GM21515 (cell line): Measurements from ENCODE around the gene PARP3.

Experiments used
- ATAC-seq: cut with Tn5 transposase; IDR thresholded peaks from one replicate; pipeline ENCODE4 v1.9.1; 2021; ENCODE audit not compliant: unreplicated experiment

The PARP3 gene

GRCh38 chr3:51933471-51934138, 8.6 kb upstream of the PARP3 start:
- no peak for ATAC-seq

- ATAC-seq, result no peak
These were observed 7.9 kb upstream of the PARP3 start for GRCh38 chr3:51934139-51934850.

GRCh38 chr3:51934991-51935885, 6.9 kb upstream of the PARP3 start:
- no peak for ATAC-seq

GRCh38 chr3:51935886-51936755, 6.0 kb upstream of the PARP3 start:
- no peak for ATAC-seq

- ATAC-seq, result no peak
These were observed 5.1 kb upstream of the PARP3 start for GRCh38 chr3:51937014-51937413.

- no peak for ATAC-seq
These were observed 4.3 kb upstream of the PARP3 start for GRCh38 chr3:51937611-51938450.

GRCh38 chr3:51938780-51939425, 3.3 kb upstream of the PARP3 start:
- no peak for ATAC-seq

GRCh38 chr3:51940648-51941462, 1.3 kb upstream of the PARP3 start:
- no peak for ATAC-seq

- ATAC-seq, result no peak
These were observed 733 bp upstream of the PARP3 start for GRCh38 chr3:51941463-51941797.

GRCh38 chr3:51942603-51943450, 664 bp downstream of the PARP3 start:
- no peak for ATAC-seq

GRCh38 chr3:51943451-51944391, 1.6 kb downstream of the PARP3 start:
- no peak for ATAC-seq

GRCh38 chr3:51944451-51945021, 2.4 kb downstream of the PARP3 start:
- no peak for ATAC-seq

- ATAC-seq, result no peak
These were observed 3.1 kb downstream of the PARP3 start for GRCh38 chr3:51945031-51945840.

- no peak for ATAC-seq
These were observed 4.0 kb downstream of the PARP3 start for GRCh38 chr3:51945926-51946705.

GRCh38 chr3:51946796-51947195, 4.6 kb downstream of the PARP3 start:
- ATAC-seq, result no peak
